NCI-H1105 treated with DMSO at 0.1 percent for 48 hours (cell line): ENCODE measurements around the gene EZH1.

Experiments
- DNase-seq: peaks from one replicate; lab custom pipeline; 2025; lab: John Stamatoyannopoulos, UW

Gene EZH1

DNA sequence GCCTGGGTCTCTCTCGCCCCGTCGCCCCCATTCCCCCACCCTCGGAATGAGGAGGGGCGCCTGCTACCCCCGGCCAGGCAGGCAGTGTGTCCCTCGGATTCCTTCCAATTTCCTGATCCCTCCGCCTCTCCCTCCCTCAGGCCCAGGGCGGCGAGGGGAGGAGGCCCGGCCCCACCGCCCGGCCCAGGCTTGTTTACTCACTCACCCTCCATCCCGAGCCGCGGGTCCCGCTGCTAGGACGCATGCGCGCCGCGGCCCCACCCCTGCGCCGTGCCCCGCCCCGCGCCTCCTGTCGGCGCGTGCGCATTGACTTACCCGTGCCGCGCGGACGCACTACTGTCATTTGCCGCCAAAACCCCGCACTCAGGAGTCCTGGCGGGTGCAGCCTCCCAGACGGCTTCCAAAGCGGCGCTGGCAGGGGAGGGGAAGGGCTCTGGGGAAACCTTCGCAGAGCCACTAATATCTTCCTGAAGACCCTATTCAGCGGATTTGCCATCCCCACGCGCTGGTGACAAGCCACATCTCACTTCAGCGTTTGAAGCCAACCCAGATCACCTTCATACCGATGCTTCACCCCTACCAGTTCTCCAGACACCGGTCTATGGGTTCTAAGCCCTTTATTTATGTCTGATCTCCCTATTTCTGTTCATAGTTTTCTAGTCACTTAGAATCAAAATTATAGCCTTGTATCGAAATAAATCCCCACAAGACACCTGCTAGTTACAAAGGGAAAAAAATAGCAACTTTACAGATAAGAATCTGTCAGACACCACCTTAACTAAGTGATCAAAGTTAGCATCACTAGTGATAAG is at the start of gene EZH1:
TSS of gene EZH1 (minus strand) at position 235 of the 812 bp plus-strand sequence. CDS start 16,099 bp downstream, outside the sequence.
- peak; percentile 90 for DNase-seq

DNA sequence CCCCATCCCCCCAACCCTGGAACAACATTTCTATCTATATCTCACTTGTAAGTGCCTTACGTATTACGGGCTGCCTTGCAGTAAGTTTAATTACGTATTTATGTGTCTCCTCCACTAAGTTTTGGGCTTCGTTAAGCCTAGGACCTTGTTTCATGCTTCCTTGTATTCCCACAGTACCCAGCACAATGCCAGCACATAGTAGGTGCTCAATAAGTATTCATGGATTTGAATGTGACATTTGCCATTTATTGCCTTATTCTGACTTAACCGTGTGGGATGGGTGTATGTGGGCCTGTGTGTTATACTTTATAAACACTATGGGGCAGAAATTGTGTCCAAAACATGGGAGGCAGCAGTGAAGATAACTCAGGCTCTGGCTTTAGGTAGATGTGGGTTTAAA is 47.7 kb upstream of the EZH1 start:
- no peak for DNase-seq

DNA sequence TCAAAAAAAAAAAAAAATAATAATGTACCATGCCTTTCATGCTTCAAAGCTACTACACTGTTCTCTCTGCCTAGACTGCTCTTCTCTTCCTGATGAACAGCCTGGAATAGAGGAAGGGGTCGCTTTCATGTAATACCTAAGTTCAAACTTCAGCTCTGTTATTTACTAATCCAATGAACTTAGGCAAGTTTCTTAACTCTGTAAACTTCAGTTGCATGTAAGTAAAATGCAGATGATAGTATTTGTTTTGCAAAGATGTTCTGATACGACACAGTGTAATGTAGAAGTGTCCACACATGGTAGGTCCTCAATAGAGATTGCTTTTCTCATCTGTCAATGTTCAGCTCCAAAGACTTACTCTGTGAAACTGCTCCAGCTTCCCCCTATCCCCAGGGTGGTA is 47.1 kb upstream of the EZH1 start:
- no peak for DNase-seq

DNA sequence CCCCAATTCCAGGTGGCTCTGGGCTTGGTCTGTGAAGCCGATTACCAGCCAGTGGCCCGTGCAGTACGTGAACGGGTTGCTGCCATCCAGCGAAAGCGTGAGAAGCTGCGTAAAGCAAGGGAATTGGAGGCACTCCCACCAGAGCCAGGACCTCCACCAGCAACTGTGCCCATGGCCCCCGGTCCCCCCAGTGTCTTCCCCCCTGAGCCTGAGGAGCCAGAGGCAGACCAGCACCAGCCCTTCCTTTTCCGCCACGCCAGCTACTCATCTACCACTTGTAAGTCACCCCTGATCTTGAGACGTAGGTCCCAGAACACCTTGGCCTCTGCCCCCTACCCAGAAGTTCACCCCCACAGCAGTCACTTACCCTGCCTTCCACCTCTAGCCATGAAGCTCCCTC is 42.4 kb upstream of the EZH1 start:
- DNase-seq = no peak

DNA sequence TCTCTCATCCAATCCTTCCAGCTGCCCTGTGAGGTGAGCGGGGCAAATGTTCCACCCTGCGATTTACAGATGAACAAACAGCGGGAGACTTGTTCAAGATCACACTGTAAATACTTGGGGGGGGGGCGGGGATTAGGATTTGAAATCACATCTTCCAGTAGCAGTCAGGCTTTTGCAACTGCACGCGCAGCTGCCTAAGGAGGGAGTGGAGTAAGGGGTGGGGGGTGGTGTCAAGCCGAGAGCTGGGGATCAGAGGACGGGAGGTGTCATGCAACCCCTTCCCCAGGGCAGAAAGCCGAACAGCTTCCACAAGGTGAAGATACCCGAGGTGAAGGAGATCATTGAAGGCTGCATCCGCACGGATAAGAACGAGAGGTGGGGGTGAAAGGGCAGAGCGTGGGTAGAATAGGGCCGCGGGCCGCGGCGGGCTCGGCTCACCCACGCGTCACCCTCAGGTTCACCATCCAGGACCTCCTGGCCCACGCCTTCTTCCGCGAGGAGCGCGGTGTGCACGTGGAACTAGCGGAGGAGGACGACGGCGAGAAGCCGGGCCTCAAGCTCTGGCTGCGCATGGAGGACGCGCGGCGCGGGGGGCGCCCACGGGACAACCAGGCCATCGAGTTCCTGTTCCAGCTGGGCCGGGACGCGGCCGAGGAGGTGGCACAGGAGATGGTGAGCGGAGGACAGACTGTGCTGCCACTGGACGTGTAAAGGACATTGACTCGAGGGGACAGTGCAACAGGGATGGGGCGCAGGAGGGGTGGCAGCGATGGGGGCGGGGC is 40.2 kb upstream of the EZH1 start:
- DNase-seq = no peak

DNA sequence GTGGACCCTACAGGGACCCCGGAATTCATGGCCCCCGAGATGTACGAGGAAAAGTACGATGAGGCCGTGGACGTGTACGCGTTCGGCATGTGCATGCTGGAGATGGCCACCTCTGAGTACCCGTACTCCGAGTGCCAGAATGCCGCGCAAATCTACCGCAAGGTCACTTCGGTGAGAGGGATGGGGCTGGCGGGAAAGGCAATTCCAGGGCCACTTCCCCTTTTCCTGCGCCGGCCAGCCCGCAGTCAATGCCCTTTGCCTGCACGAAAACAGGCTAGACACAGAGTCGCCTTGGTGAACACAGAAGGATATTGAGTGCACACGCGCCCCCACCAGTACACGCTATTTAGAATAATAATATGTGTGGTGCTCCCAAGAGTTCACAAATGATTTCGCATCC is 39.6 kb upstream of the EZH1 start:
- no peak for DNase-seq

DNA sequence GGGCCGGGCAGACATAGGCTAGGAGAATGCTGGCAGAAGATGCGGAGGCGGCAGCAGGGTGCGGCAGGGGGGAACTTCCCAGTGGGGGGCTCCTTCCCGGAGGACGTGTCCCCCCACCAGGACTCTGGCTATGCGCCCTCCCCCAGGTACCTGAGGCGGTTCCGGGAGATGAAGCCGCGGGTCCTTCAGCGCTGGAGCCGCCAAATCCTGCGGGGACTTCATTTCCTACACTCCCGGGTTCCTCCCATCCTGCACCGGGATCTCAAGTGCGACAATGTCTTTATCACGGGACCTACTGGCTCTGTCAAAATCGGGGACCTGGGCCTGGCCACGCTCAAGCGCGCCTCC is 38.9 kb upstream of the EZH1 start:
- no peak for DNase-seq

DNA sequence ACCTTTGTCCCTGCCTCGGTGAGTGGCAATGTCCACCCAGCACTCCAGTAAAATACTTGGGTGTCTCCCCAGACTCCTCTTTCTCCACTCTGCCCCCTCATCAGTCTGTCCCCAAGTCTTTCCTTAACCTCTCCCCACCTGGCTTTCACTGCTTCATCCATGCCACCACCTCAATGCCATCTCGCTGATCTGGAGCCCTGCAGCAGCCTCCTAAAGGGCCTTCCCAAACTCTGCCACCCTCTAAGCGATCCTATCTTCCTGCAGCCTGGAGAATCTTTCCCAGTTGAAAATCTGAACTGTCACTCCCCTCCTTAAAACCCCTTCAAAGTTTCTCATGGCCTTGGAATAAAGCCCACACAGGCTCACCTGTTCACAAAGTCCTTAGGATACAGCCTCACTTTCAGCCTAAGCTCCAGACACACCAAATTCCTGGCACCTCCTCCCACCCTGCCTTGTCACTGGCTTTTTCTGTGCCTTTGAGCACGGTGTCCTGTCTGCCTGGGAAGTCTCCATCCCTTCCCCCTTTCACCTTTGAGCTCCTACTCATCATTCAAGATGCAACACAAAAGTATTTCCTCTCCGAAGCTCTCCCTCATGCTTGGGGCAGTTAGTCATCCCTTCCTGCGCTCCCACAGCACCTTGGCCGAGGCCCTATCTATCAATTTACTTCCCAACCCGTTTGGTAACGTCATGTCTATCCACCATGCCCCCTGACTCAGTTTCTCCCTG is 38.4 kb upstream of the EZH1 start:
- no peak for DNase-seq

DNA sequence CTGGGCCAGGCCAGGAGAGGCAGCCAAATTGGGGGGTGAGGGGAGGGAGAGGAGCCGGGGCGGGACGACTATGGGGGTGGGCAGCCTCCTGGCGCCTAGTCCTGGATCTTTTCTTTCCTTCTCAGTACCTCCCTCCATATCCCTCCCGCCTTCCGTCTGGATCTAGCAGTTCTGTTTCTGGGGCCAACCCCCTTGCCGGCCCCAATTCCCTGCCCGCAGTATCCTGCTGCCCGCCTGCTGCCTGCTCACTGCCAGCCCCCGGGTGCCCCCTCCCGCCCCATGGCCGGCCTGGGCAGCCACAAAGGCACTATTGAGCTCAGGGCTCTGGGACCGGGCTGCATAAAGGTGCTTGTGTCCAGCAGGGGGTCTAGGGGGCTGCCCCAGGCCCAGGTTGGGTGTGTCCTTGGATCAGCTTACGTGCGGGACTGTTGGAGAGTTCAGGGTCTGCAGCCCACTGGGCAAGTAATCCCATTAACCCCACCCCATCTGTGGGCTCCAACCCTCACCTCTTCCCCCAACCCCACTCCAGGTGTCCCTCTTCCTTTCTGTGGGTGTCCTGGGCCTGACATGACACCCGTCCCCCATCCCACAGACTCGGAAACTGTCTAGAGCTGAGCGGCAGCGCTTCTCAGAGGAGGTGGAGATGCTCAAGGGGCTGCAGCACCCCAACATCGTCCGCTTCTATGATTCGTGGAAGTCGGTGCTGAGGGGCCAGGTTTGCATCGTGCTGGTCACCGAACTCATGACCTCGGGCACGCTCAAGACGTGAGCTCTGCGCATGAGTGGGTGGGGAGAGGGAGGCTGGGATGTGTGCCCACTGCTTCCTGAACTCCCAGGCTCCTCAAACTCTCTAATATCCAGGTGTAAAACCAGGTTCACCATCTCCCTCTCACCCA is 37.6 kb upstream of the EZH1 start:
- DNase-seq = no peak

DNA sequence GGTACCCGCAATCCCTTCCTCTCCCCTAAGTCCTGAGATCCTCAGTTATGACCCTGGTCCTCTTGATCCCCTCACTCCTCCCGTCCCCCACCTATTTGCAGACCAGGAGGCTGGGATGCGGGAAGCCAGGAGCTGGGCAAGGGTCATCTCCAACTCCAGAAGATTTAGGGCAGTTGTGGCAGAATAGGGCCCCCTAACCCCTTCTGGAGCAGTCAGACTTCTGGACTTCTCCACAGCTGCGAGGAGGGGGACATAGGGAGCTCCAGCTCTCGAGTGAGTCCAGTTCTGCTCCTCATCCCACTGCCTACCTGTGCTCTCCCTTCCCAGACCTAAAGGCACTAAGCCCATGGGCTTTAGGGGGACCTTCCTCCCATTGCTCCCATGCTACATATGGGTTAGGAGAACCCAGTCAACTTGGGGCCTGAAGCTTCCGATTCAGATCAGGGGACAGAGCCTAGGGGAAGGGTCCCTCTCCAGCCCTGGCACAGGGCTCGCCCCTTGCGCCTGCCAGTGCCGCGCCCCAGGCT is 36.9 kb upstream of the EZH1 start:
- DNase-seq = no peak

DNA sequence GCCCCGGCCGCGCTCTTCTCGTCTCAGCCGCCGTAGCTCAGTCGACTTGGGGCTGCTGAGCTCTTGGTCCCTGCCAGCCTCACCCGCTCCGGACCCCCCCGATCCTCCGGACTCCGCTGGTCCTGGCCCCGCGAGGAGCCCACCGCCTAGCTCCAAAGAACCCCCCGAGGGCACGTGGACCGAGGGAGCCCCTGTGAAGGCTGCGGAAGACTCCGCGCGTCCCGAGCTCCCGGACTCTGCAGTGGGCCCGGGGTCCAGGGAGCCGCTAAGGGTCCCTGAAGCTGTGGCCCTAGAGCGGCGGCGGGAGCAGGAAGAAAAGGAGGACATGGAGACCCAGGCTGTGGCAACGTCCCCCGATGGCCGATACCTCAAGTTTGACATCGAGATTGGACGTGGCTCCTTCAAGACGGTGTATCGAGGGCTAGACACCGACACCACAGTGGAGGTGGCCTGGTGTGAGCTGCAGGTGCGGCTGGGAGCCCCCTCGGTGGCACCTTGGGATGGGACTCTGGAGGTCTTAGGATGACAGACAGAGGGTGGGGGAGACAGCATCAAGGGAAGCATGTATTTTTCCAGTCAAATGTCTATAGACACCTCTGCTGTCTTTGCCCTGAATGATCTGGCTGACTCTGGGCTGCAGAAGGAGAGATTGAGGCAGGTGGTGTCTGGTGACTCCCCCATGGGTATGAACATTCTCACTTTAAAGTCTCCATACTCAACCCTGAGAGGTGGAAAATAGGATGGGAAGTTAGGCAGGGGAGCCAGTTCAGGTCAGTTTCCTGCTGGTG is 36.2 kb upstream of the EZH1 start:
- no peak for DNase-seq

DNA sequence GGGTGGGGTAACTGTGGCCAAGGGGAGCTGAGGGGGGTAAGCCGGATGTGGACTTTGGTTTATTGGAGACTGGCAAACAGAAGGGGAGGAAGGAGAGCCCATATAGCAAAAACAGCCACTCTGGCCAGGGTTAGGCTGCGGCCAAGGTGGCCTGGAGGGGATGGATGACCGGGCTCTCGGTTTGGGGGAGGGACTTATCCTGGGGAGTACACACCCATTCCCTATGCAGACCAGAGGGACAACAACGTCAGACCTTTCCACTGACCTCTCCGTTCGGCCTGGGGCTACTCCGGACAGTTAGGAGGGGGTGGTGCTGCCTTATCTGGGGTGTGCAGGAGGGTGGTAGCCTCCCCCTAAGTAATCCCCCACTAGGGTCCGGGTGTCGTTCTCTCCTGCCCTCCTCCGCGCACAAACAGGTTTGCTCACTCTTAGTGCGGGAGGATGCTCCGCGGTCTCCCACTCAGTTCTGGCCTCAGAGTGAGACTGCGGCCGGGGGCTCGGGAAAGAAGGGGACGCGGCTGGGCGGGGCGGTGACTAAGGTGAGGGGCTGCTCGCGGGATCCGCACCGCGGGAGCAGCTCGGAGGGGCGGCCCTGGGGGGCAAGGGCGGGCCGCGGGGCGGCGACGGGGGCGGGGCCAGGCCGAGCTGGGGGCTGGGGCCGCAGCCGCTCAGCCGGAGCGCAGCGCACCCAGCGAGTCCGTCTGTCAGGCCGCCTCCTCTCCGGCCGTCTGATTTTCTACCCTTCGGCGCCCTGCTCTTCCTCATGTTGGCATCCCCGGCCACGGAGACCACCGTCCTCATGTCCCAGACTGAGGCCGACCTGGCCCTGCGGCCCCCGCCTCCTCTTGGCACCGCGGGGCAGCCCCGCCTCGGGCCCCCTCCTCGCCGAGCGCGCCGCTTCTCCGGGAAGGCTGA is 35.4 kb upstream of the EZH1 start, which contains the start of gene WNK4:
TSS of gene WNK4 (plus strand) at position 675 of the 915 bp plus-strand sequence. CDS start at position 764, 89 bp downstream.
- DNase-seq = peak; percentile 20

DNA sequence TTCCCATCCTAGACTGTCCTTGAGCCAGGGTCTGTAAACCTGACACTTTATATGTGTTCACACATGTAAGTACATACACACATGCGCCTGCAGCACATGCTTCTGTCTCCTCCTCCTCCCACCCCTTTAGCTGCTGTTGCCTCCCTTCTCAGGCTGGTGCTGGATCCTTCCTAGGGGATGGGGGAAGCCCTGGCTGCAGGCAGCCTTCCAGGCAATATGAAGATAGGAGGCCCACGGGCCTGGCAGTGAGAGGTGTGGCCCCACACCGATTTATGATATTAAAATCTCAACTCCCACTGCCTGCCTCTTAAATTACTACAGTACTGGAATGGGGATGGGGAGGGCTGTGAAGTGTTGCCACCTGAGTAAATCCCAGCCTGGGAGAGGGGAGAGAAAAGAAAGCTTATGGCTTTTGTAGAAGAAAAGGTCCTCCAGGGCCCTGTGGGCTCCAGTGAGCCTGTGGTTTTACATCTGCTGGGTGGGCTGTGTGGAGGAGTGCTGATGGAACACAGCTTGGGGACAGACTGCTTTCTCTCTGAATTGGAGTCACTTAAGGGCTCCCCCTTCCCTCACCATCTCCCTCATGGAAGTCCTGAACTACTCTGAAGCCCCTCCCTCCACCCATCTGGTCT is 34.6 kb upstream of the EZH1 start:
- DNase-seq = no peak

DNA sequence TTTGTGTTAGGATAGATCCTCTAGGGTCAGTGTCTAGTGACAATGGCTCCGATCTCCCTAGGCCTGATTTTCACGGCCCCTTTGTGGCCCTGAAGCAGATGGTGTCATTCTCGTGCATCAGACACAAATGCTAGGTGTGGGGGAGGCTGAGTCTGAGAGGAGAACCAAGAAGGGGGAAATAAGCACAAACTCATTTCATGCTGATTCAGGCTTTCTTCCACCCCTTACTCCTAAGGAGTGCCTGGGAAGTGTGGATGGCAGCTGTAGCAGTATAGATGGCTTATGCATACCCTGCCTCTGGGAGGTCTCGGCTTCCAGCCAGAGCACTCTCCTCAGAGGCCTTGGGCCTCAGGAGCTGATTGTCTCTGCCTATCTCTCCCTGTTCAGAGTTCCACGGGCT is 33.7 kb upstream of the EZH1 start:
- no peak for DNase-seq

DNA sequence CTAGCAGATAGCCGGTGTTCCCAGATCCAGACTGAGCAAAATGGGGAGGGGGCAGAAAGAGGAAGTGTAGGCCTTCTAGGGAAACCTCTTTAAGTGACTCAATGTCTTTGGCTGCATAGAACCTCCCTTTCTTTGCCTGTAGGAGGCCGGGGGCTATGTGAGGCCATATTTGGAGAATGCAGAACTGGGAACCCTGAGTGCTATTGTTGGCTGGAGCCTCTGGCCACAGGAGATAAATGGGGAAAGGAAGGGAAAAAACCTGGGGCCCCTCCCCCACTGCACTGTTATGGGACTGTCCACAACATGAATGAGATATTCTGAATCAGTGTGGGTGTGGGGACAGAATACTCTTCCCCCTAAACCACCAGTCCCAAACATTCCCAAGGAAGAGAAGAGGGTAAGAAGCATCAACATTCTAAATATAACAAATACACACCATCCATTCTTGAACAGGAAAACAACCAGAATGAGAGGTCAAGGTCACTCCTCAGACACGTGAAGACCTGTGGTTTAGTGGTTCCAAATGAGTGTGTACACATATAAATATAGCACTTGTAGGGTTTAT is 30.8 kb upstream of the EZH1 start:
- no peak for DNase-seq

DNA sequence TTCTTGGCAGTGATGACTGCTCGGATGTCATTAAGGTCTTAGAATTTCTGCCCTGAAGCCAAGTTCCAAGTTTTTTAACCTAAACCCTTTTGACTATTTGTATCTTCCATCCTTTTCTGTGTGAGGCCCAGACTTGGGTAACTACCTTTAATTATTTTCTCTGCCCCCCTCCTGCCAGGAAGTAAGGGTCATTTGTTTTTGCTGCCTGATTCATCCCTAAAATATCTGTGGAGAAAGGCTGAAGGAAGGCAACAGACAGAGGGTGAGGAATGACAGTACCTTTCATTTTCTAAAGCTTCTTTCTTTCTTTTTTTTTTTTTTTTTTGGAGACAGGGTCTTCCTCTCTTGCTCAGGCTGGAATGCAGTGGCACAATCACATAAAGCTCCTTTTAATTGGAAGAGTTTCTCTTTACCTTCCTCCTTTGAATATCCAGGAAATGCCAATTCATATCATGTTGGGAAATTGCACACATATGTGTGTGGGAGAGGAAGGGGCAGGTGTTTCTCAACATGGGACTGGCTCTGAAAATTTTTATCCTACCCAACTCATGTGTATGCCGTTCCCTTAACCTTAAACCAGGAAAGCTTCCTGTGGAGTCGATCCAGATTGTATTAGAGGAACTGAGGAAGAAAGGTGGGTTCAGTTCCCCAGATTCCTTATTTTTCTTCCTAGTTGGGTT is 29.4 kb upstream of the EZH1 start:
- no peak for DNase-seq

DNA sequence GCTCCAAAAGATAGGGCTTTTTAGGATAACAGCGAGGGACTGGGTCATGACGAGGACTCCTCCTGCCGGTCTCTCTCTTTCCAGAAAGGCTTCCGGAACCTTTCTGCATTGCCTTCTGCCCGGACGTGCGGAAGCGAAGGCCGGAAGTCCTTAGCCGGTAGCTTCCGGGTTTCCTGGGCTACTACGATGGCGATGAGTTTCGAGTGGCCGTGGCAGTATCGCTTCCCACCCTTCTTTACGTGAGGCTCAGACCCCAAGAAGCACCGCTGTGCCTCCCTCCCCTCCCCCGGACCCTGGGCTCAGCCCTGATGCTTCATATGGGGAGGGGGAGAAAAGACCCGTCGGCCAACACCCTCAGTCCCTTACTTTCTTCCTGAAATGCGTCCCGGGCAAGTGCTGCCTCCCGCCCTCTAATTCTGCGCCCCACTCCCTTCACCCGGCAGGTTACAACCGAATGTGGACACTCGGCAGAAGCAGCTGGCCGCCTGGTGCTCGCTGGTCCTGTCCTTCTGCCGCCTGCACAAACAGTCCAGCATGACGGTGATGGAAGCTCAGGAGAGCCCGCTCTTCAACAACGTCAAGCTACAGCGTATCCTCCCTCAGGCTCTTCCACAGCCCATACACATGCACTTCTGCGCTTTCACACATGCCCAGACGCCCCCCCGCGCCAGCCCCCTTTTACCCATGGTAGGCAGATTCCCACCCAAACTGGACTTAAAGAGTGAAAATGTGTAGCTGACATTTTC is 28.6 kb upstream of the EZH1 start, which contains the start of gene VPS25:
TSS of gene VPS25 (plus strand) at position 160 of the 746 bp plus-strand sequence. CDS start at position 187, 27 bp downstream.
- peak; percentile 70 for DNase-seq
